HG03520 (cell line): ENCODE data around the gene C3orf20.

Source experiments
- ATAC-seq: cut with Tn5 transposase; IDR thresholded peaks from one replicate; pipeline ENCODE4 v1.9.1; 2021; ENCODE audit warnings: mild to moderate bottlenecking, moderate library complexity; ENCODE audit not compliant: unreplicated experiment

C3orf20 gene

GRCh38 chr3:14698601-14699244, 23.8 kb downstream of the C3orf20 start:
- ATAC-seq, result no peak

GRCh38 chr3:14699643-14700042, 24.7 kb downstream of the C3orf20 start:
- ATAC-seq, result no peak

DNA sequence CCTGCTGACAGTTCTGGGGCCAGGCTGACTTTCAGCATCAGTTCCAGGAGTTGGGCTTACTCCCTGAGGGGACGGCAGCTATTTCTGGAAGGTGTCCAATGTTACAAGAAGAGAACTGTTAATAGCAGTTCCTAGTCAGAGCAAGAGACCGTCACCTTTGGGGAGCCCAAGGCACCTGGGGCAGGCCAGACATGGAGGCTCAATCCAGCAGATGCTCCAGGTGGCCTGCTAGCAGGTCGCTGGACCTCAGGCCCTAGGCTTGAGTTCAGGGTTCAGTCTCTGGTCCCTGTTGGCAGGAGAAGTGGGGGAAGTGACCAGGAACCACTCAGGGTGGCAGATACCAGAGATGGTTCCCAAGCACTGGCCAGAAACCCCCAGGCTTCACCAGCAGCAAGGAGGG, 25.9 kb downstream of the C3orf20 start:
- no peak for ATAC-seq

GRCh38 chr3:14701676-14702075, 26.7 kb downstream of the C3orf20 start:
- ATAC-seq, result no peak

DNA sequence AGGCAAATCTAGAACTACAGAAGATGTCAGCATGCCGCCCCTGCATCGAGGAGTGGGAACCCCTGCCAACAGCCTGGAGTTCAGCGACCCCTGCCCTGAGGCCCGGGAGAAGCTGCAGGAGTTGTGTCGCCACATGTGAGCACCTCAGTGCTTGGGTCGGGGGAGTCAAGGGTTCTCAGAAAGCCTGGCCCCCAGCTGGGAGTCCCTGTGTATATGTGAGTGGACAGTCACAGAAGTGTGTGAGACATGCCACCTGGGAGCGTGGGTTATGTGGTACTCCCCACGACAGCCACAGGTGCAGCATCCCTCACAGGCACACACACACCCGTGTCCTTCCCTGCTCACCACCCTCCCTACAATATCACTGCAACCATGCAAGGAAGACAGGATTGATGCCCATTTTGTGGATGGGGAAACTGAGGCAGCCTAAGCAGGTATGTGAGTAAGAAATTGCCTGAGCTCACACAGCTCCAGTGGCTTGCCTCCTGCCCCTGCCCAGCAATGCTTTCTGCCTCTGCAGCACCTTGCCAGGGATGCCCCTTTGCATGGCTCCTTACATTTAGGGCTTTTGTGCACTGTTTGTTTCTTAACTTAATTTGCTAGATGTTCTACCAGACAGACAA, 28.3 kb downstream of the C3orf20 start:
- ATAC-seq, result no peak

DNA sequence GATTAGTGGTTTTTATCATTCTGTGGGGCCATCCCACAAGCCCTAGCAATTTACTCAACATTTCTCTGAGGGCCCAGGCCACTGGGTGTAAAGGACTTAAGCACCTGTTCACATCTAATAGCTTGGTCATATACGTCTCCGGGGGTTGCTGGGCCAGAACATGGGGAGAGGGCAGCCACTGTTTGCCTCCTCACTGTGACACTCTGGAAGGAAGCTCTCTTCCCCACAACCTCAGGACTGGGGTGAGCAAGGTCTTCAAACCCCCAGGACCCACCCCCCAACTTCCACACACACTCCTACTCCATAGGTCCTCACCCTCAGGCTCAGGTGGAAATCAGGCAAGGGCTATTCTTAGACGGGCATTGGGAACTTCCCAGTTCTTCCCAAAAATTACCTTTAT, 28.9 kb downstream of the C3orf20 start:
- no peak for ATAC-seq

DNA sequence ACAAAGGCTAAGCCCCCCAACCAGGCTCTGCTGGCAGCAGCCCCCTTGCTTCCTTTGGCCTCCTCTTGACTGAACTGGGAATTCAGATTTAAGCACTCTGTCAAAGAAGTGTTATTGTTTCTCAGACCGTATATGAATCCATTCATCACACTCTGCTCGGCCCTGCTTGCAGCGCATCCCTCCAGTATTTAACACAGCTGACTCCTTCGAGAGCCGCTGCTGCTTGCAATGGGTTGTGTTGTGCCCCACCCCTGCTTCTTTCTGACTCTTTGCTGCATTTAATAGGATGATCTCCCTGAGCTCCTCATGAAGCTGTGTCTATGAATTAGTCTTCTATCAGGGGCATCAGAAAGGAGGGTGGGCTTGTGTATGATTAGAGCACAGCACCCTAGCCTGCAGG, 31.2 kb downstream of the C3orf20 start:
- no peak for ATAC-seq

GRCh38 chr3:14716591-14716990, 41.6 kb downstream of the C3orf20 start:
- ATAC-seq, result no peak

GRCh38 chr3:14717307-14717706, 42.4 kb downstream of the C3orf20 start:
- ATAC-seq, result no peak

- no peak for ATAC-seq
Observed at GRCh38 chr3:14718539-14718938, 43.6 kb downstream of the C3orf20 start.

- no peak for ATAC-seq
Observed at GRCh38 chr3:14719006-14719405, 44.1 kb downstream of the C3orf20 start.

DNA sequence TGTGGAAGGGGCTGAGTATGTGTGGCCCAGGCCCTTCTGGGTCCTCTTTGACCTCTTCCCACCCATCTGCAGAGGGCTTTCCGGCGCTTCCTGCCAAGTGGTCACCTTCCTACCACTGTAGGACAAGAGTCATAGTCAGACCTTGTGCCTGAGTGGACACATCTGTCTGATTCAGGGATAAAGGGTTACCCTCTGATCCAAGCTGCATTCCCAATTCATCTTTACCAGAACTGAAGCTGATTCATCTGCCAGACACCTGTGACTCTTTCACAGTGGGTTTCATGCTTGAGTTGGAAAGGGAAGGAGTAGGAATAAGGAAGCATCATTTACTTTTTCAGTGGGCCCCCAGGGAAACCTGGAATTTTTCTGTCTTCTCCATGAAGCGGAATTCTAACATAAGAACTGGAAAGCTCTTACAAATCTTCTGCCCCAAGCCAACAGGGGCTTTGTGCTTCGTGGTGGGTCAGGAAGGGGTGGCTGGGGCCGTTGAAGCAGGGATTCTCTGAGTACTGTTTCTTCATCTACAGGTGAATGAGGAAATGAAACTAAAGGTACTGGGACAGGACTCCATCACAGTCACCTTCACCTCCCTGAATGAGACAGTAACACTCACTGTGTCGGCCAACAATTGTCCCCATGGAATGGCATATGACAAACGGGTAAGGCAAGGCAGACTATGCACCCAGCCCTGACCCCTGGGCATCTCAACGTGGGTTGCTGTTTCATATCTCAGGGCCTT, 46.4 kb downstream of the C3orf20 start:
- ATAC-seq, result no peak

- ATAC-seq, result no peak
Observed at GRCh38 chr3:14725013-14725412, 50.1 kb downstream of the C3orf20 start.

GRCh38 chr3:14725564-14726440, 50.9 kb downstream of the C3orf20 start:
- no peak for ATAC-seq

GRCh38 chr3:14726441-14726780, 51.5 kb downstream of the C3orf20 start:
- ATAC-seq, result no peak

DNA sequence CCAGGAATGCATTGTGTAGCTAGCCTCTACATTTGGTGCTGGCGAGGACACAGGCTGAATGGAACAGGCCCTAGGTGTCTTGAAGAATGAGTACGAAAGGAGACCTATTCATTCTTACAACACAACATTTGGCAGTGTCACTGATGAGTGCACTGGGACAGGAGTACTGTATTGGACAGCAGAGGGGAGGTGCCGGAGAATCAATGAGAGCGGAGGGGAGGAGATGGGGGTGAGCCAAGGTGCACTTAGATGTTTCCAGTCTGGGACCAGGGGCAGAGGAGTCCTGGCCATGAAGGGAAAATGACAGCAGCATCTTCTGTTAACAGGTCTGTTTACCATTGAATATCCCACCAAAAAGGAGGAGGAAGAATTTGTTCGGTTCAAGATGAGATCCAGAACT, 53.2 kb downstream of the C3orf20 start:
- ATAC-seq, result no peak

DNA sequence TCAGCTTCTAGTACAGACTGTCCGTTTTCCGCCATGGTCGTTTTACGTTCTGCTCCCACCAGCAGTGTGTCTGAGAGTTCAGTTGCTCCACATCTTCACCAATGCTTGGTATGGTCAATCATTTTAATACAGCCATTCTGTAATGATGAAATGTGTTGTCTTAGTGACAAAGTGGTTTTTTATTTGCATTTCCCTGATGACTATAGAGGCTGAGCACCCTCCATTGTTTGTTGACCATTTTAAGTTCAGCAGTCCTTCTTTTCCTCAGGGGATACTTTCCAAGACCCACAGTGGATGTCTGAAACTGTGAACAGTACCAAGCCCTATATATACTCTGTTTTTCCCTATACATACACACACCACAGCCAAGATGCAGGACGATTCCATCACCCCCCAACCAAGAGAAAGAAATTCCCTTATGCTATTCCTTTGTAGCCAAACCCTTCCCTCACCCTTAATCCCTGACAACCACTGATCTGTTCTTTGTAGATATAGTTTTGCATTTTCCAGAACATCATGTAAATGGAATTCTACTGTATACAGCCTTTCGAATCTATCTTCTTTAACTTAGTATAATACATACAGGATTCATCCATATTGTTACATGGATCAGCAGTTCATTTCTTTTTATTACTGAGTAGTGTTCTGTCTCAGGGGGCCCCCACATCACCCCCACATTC, 55.9 kb downstream of the C3orf20 start:
- ATAC-seq, result no peak

GRCh38 chr3:14740983-14741382, 66.0 kb downstream of the C3orf20 start:
- ATAC-seq, result no peak

DNA sequence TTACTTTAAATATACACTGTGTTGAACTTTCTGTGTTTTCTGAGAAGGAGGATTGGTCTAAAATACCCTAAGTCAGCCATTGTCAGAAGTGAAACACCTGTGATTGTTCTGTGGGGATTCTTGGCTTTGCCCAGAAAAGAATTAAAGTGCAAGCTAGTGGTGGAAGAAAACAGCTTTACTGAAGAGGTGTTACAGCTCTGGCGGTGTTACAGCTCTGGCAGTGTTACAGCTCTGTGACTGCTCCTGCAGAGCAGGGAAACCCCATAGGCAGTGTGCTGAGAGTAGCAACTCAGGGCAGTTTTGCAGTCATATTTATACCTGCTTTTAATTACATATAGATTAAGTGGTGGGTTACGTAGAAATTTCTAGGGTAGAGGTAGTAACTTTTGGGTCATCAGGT, 66.6 kb downstream of the C3orf20 start:
- ATAC-seq, result no peak

GRCh38 chr3:14744556-14744955, 69.6 kb downstream of the C3orf20 start:
- ATAC-seq, result no peak

DNA sequence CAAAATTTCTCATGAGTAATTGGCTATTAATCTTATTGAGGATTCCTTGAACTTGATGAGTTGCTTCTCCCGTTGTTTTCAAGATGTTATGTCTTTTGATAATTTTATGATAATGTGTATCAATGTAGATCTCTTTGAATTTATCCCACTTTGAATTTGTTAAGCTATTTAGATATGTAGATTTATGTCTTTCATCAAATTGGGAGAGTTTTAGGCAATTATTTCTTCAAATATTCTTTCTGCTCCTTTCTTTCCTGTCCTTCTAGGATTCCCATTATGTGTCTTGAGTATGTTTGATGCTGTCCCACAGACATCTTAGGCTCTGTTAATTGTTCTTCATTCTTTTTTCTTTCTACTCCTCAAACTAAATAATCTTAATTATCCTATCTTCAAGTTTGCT, 75.7 kb downstream of the C3orf20 start:
- no peak for ATAC-seq
